Right lobe of liver (tissue), 4 donors: ENCODE measurements around the gene PDIA5.

ENCODE experiments used
- POLR2A ChIP-seq: fragments of 450-650 bp; IDR thresholded peaks from one replicate; pipeline ENCODE4 v1.6.1; 2017; ENCODE audit warnings: antibody characterized with exemption, mild to moderate bottlenecking
- TF ChIP-seq, protein P1 (sequence below), 4 donors: fragments of 200-600 bp in 3 of 4; fragments of 450-650 bp in 1 of 4; IDR thresholded peaks; one replicate each; pipeline versions ENCODE4 v1.5.1 to v1.8.0; 2016 to 2022; ENCODE audit warnings: antibody characterized with exemption in 4 of 4, mild to moderate bottlenecking in 2 of 4
- donor health status: DM: no; HTN: no; CAD: no.
- donor health status: DM: no; HTN: no; CAD: no.
- donor health status: DM: no; HTN: yes; CAD: no.

GRCh38 chr3:123081718-123082369 is 15.0 kb downstream of the PDIA5 start:
- TF ChIP-seq, protein P1, sequence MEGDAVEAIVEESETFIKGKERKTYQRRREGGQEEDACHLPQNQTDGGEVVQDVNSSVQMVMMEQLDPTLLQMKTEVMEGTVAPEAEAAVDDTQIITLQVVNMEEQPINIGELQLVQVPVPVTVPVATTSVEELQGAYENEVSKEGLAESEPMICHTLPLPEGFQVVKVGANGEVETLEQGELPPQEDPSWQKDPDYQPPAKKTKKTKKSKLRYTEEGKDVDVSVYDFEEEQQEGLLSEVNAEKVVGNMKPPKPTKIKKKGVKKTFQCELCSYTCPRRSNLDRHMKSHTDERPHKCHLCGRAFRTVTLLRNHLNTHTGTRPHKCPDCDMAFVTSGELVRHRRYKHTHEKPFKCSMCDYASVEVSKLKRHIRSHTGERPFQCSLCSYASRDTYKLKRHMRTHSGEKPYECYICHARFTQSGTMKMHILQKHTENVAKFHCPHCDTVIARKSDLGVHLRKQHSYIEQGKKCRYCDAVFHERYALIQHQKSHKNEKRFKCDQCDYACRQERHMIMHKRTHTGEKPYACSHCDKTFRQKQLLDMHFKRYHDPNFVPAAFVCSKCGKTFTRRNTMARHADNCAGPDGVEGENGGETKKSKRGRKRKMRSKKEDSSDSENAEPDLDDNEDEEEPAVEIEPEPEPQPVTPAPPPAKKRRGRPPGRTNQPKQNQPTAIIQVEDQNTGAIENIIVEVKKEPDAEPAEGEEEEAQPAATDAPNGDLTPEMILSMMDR (IDR thresholded peaks at IDR 0.05) = no peak
- TF ChIP-seq POLR2A = no peak
